Measurements from ENCODE around the gene DPF3.
"Not testable (repeated sequence)": the region's sequence is repeated elsewhere in the genome, so short reads cannot be mapped to it uniquely, and the experiment has no call there.

The DPF3 gene

DNA sequence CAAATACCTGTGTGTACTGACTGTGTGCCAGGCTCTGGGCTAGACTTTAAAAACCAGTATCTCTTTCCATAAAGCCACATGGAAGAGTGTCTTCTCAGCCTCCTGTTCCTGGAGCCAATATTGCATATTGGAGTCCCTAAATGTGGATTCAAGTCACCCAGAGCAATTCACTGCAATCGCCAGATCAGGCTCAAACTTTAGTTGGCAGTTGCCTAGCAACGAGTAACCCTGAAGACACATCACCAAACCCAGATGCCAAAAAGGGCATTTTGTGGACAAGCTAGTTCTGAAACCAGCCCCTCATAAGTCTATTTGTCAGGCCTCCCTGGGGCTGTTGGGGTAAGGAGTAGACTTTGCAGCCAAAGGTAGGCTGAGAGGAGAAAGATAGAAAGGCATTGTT lies 13.7 kb downstream of the DPF3 start:
- DNase-seq (ENCODE audit: low read depth), result no peak

DNA sequence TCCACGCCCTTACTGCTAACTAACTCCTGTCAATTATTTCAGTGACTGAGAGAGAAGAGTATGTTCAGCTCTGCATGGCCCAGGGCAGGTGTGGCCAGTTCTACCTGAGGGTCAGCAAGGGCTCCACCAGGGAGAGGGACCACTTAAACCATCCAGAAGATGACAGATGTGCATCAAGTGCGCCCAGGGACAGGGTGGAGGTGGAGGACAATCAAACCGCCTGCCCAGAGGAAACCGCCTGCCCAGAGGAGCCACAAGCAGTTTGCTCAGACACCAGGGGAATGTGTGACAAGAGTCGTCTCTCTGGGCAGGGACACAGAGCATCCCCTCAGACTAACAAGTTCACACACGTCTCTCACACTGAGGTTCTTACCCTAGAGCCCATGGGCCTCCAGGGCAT lies 14.5 kb downstream of the DPF3 start:
- no peak for DNase-seq (ENCODE audit: low read depth)

DNA sequence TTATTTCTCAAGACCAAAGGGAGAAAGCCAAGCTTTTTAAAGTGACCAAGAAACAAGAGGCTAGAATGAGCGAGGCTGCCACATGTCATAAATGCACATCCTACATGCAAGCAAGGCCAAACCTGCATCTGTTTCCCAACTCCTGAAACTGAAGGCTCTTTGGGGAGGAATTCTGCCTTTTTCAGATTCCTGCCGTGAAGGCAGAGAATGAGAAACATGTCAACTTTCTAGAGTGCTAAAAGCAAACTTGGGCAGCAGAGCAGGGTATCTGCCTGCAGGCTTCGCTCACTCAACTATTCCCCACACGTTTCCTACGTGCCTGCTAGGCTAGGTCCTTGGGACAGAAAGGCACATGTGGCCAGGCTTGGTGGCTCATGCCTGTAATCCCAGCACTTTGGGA lies 15.2 kb downstream of the DPF3 start:
- no peak for DNase-seq (ENCODE audit: low read depth)

DNA sequence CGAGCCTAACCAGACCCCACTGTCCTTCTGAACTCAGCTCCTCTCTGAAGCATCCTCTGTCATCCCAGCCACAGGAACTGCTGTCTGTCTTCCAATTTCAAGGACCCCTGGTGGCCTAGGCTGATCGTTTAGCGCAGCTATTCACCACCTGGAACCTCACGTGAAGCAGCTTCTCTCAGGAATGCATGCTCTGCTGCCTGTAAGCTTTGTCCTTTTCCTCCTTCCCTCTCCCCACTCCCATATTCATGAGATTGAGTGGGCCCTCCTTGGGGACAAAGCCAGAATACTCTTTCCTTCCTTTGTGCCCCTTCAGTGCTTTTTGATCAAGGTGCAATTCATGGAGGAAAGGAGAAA lies 17.2 kb downstream of the DPF3 start:
- no peak for DNase-seq (ENCODE audit: low read depth)

DNA sequence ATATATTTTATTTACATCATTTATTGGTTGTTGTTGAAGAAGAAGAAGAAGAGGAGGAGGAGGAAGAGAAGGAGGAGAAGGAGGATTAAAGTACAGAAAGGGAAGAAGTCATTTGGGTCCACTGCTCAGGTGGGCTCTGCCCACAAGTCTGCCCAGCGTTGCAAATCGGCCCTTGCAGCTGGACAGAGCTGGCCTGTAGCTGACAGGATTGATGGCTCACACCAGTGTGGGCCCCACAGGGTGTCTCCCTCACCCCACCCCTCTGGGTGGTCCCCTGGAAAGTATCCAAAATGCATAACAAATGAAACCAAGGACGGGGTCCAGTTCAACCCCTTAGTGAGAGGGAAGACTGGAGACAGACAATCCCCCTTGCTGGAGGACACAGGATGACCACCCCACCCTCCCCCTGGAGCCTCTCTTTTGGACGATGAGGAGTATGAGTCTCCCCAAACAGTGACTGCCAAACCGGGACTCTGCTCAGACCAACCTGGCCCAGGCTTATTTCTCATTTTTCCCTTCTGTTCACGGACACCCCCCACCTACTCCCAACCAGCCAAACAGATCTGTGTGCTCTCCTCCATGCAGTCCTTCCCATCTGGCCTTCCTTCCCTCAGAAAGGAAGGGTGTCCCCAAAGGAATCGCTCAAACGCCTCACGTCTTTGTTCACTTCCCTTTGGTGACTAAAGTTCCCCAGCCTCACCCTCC lies 17.7 kb downstream of the DPF3 start:
- DNase-seq (ENCODE audit: low read depth), result no peak

DNA sequence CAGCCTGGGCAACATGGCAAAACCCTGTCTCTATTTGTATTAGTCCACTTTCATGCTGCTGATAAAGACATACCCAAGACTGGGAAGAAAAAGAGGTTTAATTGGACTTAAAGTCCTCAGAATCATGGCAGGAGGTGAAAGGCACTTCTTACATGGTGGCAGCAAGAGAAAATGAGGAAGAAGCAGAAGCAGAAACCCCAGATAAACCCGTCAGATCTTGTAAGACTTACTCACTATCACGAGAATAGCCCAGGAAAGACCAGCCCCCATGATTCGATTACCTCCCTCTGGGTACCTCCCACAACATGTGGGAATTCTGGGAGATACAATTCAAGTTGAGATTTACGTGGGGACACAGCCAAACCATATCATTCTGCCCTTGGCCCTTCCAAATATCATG lies 23.0 kb downstream of the DPF3 start:
- not testable (repeated sequence) for DNase-seq (ENCODE audit: low read depth)

DNA sequence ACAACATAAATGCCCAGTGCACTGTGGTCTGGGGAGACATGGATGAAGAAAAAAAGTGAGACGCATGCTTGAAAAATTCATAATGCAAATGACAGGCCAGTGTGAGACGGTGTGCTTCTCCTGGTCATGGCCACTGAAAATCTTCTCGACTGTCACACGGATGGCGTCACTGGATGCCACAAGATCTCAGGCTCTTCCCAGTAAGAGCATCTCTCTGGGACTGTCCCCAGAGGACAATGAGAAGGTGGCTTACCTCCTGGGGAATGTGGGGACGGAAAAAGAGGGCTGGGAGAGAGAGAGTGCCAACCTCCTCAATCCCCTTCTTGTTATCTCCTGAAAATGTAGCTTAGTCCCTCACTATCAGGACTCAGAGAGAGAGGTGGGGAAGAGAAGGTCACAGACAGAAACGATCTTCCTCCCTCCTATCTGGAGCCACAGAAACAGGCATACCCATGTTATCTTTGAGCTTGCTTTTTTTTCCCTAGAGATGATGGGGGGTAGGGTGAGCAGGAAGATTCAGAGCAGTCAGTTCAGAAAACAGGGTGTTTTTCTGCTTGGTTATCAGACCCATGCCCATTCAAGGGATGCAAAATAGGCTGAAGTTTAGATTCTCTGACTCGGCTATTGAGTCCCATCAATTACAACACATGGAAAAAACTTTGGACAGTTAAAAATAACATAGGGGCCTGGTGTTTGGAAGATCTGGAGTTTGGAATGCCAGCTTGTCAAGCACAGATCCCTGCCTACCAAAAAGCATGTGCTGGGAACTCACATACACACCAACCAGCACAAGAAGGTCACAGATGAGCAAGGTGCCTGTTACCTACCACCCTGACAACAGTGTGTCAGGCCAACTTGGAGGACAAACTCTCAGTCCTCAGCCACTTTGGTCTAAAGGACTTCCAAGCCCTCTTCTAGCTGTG lies 24.2 kb downstream of the DPF3 start:
- DNase-seq (ENCODE audit: low read depth), result no peak

DNA sequence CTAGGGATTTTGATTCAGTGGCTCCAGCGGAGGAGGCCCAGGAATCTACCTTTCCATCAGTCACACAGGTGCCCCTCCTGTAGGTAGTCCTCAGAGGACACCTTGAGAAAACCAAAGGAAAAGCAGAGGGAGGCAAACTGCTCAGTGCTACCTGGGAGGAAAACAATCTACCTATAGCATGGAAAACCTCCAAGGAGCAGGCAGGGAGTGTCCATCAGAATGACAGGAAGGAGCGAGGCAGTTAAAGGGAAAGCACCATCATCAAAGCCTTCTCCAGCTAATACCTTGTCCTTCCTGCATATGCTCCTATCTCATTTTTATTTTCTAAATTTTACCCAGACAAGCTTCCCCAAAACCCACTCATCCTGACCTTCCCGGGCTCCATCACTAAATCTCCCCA lies 25.4 kb downstream of the DPF3 start:
- DNase-seq (ENCODE audit: low read depth), result no peak

DNA sequence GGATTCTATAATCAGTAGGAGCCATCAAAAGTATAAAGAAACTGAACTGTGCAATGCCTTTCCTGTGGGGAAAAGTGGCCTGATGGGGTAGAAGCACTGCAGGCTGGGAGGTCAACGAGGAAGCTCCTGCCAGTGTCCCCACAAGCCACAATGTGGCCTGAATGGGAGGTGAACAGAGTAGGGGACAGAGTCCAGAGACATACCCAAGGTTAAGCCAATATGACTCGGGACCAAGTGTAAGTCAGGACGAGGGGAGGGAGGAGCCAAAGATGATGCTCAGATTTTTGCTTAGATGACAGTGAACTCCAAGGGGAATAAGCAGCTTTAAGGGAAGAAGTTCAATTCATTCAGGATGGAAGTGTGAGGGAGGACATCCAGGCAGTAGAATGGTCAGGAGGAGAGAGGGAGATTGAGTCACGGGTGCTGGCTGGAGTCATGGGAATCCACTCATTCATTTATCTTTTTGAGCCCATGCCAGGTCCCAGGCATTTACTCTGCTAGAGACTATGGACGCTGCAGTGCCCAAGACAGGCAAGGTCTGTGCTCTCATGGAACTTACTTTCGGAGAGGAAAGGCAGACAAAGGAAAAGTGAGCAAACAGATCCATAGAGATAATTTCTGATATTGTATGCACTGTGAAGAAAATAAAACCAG lies 29.1 kb downstream of the DPF3 start:
- no peak for DNase-seq (ENCODE audit: low read depth)

DNA sequence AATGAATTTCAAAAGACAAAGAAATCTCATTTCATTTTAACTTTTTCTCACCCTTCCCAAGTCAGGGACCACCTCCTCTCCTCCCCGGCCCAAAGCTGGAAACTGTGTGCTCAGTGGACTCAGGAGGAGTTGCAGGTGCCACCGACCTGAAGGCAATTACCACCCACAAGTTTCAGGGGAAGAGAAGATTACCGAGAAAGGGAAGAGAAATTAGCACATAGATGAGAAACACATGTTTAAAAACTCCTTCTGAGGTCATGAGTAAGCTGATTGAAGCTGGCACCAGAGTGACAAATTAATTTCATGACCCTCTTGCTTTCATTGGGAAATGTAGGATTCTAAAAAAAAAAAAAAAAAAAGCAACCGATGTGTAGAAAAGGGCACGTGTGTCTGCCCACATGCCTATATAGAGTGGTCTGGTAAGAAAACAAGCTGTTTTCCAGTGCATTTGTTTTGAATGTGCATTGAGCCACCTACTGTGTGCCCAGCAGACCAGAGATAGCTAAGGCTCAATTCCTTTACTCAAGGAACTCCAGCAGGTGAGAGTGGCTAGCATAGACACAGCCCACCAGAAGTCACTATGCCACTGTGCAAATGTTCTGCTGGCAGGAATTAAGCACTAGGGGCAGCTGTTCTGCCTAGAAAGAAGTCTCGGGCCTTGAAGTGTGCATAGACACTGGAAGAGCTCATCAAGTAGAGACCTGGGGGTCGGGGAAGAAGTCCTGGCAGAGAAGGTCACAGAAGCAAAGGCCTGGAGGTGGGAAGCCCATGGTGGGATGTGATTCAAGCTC lies 30.5 kb downstream of the DPF3 start:
- DNase-seq (ENCODE audit: low read depth), result no peak

DNA sequence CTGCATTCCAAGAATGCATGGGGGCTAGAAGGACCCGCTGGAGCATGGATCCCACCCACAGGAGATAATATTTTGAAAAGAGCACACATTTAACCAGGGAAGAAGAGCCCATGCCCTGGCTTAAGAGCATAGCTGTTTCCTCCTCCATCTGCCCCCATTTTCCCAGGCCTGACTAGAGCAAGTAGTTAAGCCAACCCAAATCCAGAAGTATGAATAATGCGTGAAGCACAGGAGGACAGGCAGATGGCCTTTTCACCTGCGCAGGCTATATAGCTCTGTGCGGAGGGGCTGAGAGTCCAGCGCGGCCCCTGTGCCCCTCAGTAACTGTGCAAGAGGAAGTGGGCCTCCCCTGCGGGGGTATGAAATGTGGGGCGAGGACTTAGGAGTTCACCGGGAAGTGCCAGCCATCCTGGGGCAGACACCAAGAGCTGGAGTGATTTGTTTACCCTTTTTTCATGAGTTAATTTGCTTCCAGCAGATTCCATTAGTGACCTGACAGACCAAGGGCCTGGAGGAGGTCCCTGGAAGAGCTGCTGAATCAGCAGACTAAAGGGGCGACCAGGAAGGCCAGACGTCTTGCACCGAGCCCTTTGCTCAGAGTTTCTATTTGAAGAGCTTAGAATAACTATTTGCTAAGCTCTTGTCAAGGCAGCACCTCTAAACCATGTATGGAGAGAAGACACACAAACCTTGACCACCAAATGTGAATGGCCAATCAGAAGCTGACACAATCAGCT lies 37.2 kb downstream of the DPF3 start:
- DNase-seq (ENCODE audit: low read depth), result no peak

DNA sequence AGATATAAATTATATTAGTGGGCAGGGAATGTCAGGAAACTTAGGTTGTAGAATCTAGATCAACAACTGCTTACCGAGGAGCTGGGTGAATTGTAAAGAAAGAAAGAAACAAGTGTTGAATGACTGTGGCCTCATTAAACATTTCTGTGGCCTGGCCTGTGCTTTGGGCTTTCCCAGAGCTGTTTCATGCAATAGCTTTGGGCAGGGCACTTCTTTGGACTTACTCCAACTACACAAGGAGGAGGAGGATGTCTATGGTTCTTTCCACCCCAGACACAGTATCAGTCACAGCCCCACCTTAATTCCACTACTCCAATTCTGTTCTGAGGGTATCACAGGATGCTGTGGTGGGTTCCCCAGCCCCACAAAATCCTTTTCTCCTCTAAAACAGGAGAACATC lies 38.0 kb downstream of the DPF3 start:
- DNase-seq (ENCODE audit: low read depth), result no peak

DNA sequence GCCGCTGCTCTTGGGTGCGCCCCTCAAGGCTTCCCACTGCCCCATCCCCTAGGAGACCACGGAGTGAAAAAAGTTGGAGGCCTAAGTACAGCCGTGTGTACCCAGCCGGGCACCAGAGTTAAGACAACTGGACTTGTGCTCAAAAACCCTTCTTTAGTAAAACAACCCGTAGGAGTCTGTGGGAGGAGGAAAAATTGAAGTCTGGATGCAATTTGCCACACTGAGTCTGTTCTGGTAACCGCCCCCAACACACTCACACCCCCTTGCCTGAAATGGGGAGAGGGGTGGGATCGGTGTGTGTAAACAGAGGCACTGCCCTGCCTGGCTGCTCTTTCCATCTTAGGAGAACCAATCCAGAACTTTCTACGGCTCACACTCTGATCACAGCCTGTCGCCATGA lies 41.7 kb downstream of the DPF3 start:
- DNase-seq (ENCODE audit: low read depth), result no peak

DNA sequence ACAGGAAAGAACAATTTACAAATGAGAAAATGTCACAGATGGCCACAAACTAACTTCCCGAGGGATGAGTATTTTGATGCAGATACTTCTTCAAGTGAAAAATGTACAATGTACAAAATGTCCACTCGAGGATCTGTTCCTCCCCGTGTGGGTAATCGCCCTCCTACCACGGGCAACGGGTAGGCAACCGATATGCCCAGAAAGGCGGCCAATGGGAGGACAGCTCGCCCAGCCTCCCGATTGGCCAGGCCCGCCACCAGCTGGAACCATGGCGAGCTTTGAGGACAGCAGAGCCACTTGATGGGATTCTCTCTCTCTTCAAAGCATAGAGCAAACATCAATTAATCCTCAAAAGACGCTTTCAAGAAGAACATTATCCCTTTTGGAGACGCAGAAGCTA lies 42.3 kb downstream of the DPF3 start:
- DNase-seq (ENCODE audit: low read depth), result no peak

DNA sequence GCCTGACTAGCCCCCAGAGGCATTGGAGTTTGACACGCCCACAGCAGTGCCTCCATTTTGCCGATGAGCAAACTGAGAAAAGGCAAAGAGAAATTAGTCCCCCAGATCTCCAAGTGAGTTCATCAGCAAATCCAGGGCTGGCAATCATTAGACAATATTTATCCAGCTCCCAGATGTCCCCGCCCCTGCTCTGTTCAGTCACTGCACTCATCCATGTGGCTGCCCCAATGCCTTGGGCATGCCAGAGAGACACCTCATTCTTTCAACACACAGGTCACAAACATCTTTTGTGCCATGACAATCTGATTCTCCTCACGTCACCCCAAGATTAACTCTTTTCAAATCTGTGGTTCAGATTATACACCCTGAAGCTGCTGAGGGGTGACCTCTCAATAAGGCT lies 43.5 kb downstream of the DPF3 start:
- DNase-seq (ENCODE audit: low read depth), result no peak

DNA sequence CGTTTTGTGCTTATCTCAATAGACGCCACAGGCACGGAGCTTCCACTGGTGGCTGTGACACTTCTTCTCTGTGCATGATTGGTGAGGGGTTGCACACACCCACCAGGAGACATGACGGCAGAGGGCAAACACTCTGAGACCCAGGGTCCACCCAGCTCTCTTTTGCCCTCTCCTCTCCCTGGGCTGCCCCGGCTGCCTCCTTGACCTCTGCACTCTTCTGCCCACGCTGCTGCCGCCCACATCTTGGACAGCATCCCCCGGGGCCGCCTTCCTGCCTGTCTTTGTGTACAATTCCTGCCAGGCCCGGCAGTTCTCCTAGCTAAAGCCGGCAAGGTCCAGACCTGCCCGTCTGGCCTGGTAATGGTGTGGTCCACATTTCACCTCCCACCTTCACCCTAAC lies 44.7 kb downstream of the DPF3 start:
- no peak for DNase-seq (ENCODE audit: low read depth)

DNA sequence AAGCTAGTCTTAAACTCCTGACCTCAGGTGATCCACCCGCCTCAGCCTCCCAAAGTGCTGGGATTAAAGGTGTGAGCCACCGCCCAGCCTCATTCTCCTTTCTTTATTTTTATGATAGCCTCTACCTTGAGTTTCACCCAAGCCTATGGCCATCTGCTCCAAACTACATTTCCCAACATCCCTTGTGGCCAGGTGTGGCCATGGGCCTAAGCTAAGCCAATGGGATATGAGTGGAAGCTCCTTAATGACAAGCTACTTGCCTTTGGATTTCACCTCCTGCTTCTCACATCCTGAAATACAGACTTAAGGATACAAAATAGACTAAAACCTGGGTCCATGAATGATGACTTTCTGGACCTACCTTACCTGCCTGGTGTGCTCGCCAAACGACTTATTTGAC lies 46.2 kb downstream of the DPF3 start:
- DNase-seq (ENCODE audit: low read depth), result no peak

DNA sequence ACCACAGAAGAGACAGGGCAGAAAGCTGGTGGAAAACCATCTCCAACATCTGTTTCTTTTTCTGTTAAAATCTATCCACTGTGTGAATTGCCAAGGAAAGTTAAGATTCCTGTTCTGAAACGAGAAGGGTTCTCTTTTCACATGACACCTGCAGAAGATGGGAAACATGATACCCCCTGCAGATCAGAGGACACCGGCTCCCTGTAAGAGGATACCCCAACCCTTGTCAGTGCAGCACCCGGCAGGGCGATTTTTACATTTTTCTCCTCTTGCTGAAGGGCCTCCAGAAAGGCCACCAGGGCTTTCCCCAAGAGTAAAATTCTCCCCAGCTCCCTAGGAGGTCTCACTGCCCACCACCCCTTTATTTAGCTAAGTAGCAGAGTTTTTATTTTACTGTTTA lies 48.2 kb downstream of the DPF3 start:
- no peak for DNase-seq (ENCODE audit: low read depth)

DNA sequence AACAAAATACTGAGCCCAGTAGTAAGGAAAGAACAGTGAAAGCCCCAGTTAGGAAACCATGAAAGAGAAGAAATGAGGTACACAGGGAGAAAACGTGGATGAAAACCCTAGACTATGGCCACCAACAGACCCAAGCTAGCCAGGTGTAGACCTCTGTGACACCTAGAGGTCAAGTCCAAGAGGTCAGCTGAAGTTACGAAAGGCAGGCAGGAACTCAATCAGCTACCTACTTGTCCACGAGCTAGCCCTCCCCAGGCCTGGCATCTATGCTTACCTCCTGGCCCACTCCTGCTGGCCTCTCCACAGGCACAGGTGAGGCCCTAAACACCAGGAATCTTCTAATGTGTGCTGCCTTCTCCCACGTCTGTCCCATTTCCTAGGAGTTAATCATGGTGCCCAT lies 48.7 kb downstream of the DPF3 start:
- no peak for DNase-seq (ENCODE audit: low read depth)

DNA sequence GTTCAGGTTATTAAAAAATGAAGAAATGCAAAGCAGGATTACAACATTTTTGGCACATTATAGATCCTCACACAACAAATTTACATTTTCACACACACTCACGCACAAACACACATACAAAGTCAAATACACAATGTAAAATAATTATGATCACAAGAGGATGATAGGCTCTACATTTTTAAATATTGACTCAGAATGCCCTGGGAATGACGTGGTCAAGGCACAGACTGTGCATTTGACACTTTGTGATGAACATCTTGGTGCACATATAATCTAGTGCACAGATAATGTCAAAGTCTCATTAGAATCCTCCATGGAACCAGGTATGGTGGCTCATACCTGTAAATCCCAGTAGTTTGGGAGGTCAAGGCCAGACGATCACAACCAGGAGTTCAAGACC lies 49.4 kb downstream of the DPF3 start:
- DNase-seq (ENCODE audit: low read depth), result no peak

DNA sequence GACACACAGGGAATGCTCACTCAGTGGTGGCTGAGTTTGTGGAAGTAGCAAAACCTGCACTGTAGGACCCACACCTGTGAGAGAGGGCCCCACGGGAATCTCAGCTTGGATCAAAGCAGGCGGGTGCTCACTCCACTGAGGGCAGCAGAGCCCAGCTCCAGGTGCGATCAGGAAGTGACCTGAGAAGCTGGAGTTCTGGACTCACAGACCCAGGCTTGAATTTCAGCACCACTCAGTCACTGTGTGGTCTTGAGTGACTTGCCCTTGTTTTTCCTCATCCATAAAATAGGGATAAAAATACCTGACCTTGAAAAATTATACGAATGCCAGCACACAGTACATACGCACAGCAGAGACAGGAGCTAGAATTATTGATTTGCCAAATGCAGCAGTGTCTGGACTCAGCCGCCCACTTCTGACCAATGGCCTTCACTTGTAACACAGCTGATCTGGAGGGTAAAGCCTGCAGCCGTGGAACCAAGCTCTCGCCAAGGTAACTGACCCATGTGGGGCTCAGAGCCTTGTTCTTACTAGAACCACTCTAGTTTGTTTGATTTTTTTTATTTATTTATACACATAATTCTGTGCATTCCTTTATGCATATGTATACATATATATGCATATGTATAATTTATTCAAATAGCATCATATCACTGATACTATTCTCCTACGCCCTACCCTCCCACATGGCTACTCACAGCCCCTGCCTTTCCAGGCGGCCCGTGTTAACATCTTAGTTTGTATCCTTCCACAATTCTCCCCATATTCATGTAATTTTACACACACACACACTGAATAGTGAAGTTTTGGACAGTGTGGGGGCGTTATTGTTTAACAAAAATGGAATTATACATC lies 53.9 kb downstream of the DPF3 start:
- DNase-seq (ENCODE audit: low read depth), result no peak
